ENCODE measurements around the gene ERBB4. TPM values are rescaled to one million over a fixed set of nuclear protein-coding genes. Genes with fewer than 3 reads are reported as not detected.

The ERBB4 gene
- polyA plus RNA-seq, 1 experiment = not detected

DNA sequence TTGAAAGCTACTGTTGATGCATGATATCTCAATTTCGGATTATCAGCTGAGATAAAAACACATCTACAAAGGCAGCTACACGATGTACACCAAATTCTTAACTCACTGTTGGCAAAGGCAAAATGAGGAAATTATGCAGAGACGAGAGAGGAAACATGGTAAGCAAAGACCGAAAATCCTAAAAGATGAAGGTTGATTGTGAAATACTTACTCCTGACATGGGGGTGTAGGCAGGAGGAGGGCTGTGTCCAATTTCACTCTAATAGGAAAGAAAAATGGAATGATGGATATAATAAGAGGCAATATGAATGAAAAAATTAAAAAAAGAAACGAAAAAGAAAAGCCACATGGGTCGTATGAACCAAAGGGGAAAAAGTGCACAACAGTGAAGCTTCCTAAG lies 1150.9 kb downstream of the ERBB4 start:
- H3K27me3 ChIP-seq (ENCODE audit: control insufficient read depth, insufficient read depth, low read length) = no peaks in the 10 kb centered on the region
- ChIA-PET CTCF (no interaction called here), POLR2A (no interaction called here)
- TF ChIP-seq, protein P1, sequence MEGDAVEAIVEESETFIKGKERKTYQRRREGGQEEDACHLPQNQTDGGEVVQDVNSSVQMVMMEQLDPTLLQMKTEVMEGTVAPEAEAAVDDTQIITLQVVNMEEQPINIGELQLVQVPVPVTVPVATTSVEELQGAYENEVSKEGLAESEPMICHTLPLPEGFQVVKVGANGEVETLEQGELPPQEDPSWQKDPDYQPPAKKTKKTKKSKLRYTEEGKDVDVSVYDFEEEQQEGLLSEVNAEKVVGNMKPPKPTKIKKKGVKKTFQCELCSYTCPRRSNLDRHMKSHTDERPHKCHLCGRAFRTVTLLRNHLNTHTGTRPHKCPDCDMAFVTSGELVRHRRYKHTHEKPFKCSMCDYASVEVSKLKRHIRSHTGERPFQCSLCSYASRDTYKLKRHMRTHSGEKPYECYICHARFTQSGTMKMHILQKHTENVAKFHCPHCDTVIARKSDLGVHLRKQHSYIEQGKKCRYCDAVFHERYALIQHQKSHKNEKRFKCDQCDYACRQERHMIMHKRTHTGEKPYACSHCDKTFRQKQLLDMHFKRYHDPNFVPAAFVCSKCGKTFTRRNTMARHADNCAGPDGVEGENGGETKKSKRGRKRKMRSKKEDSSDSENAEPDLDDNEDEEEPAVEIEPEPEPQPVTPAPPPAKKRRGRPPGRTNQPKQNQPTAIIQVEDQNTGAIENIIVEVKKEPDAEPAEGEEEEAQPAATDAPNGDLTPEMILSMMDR (IDR thresholded peaks at IDR 0.05; ENCODE audit: low read depth, low read length) = no peak
- DNase-seq (ENCODE audit: low read depth, low spot score) = no peak
- no peak overlapping the region for H3K4me3 ChIP-seq (ENCODE audit: low read depth, low read length)
- H3K9me3 ChIP-seq (ENCODE audit: control insufficient read depth, insufficient read depth, low read length) = peaks cover 11% of the 10 kb centered on the region
- no peak overlapping the region for H3K27ac ChIP-seq (ENCODE audit: low read depth, low read length)

DNA sequence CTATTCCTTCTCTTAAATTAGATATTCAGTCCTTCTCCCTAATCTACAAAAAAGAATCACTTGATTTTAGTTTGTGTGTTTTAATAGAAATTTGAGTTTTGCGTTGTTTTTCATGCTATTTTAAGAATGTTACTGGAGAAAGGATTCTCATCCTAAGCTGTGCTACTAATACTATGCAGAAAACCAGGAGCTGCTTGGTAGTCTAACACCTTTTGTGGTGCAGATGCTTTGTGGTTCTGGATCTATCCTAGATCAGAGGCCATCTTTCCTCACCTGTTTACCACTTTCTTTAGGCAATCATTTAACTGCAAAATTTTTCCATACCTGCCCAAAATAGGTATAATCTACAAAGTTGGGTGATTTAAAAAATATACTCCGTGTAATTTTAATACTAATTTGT lies 1158.6 kb downstream of the ERBB4 start:
- no peak for DNase-seq (ENCODE audit: low read depth, low spot score)
- no peak overlapping the region for H3K27ac ChIP-seq (ENCODE audit: low read depth, low read length)
- H3K9me3 ChIP-seq (ENCODE audit: control insufficient read depth, insufficient read depth, low read length) = peaks cover 9% of the 10 kb centered on the region; the same call in 1 of the 2 replicates
- H3K27me3 ChIP-seq (ENCODE audit: control insufficient read depth, insufficient read depth, low read length) = no peaks in the 10 kb centered on the region
- H3K4me3 ChIP-seq (ENCODE audit: low read depth, low read length) = no peak overlapping the region
- ChIA-PET CTCF (no interaction called here), POLR2A (no interaction called here)
- TF ChIP-seq, protein P1 (IDR thresholded peaks at IDR 0.05; ENCODE audit: low read depth, low read length) = no peak

DNA sequence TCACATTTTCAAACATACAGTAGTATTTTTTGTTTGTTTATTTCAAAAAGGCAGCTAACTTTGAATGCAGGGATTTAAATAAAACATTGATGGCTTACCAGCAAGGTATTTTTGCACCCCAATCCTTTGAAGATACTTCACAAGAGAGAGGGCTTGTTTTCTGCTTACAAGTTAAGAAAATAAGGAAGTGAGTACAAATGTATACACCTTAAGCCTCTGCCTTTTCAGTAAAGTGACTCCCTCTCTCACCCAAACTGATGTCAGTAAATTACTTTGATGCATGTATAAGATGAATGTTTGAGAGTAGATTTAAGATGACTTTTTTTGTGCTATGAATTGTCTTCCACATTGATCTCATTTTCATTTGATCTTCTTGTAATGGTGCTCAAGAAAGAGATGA lies 1162.2 kb downstream of the ERBB4 start:
- ChIA-PET POLR2A (no interaction called here), CTCF (no interaction called here)
- H3K4me3 ChIP-seq (ENCODE audit: low read depth, low read length) = no peak overlapping the region
- no peak overlapping the region for H3K27ac ChIP-seq (ENCODE audit: low read depth, low read length)
- no peaks in the 10 kb centered on the region for H3K27me3 ChIP-seq (ENCODE audit: control insufficient read depth, insufficient read depth, low read length)
- TF ChIP-seq, protein P1 (IDR thresholded peaks at IDR 0.05; ENCODE audit: low read depth, low read length) = no peak
- peaks cover 5% of the 10 kb centered on the region; the same call in 1 of the 2 replicates for H3K9me3 ChIP-seq (ENCODE audit: control insufficient read depth, insufficient read depth, low read length)
- DNase-seq (ENCODE audit: low read depth, low spot score) = no peak

DNA sequence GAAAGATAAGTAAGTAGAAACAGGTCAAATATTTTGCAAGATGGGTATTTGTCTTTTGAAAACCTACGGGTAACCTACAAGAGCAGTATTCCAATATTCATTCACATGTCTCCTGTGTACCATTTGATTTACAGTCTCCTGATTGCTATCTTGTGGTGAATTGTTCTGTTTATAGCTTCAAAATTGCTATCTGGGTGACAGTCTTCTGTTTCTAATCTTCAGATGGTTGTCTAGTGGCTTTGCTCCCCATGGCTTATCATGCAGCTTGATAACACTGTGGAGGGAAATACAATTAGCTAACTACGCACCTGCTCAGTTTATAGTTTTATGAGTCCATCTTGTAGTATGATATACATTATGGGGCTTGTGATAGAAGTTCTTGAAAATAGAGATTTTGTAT lies 1165.4 kb downstream of the ERBB4 start:
- H3K27ac ChIP-seq (ENCODE audit: low read depth, low read length) = no peak overlapping the region
- ChIA-PET CTCF (no interaction called here), POLR2A (no interaction called here)
- DNase-seq (ENCODE audit: low read depth, low spot score) = no peak
- no peaks in the 10 kb centered on the region for H3K27me3 ChIP-seq (ENCODE audit: control insufficient read depth, insufficient read depth, low read length)
- TF ChIP-seq, protein P1 (IDR thresholded peaks at IDR 0.05; ENCODE audit: low read depth, low read length) = no peak
- no peak overlapping the region for H3K4me3 ChIP-seq (ENCODE audit: low read depth, low read length)
- peaks cover 9% of the 10 kb centered on the region; the same call in 1 of the 2 replicates for H3K9me3 ChIP-seq (ENCODE audit: control insufficient read depth, insufficient read depth, low read length)

DNA sequence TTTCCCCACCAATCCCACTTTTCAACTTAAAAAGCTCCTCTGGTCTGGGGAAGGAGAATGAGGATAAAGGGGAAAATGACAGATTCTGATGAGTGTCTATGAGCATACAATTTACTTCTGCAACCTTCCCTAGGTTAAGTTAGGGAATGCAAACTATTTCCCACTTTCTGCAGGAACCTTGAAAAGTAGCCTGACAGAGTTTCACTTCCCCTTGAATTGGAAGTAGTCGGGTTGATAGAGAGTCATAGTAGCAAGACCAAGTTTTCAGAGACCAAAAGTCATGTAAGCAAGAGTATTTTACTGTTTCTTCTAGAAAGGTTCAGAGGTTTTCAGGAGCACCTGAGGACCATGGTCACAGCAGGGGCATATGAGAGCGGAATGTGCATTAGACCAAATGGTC lies 1167.1 kb downstream of the ERBB4 start:
- DNase-seq (ENCODE audit: low read depth, low spot score) = no peak
- CTCF ChIA-PET = no interaction called here

More for the DNA sequence above, 1167.1 kb downstream of the ERBB4 start:
- Histone ChIP-seq H3K27ac (ENCODE audit: low read depth, low read length) (no peak overlapping the region), H3K27me3 (ENCODE audit: control insufficient read depth, insufficient read depth, low read length) (no peaks in the 10 kb centered on the region), H3K9me3 (ENCODE audit: control insufficient read depth, insufficient read depth, low read length) (peaks cover 6% of the 10 kb centered on the region; the same call in 1 of the 2 replicates), H3K4me3 (ENCODE audit: low read depth, low read length) (no peak overlapping the region)
- TF ChIP-seq, protein P1 (IDR thresholded peaks at IDR 0.05; ENCODE audit: low read depth, low read length) = no peak
- POLR2A ChIA-PET = no interaction called here
